Measurements from ENCODE around the gene SUPT5H. TPM values are rescaled to one million over a fixed set of nuclear protein-coding genes. Genes with fewer than 3 reads are reported as not detected.
A peak's percentile ranks its signal among the peaks of the same experiment; 100 is the strongest.

The SUPT5H gene
- total and polyA plus RNA-seq, 2 of the 13 experiments (the other 11 are each of a cell fraction or from before 2014, with no cell fraction given): 48.2 to 51.7 TPM

GRCh38 chr19:39506944-39507714 lies 61.7 kb downstream of the SUPT5H start (continued):
- TF ChIP-seq PRDM15 (CRISPR knock-in tag; IDR thresholded peaks at IDR 0.05) (peak; percentile 79), ISX (CRISPR knock-in tag; conservative IDR thresholded peaks at IDR 0.05) (peak; percentile 52; the same call in 1 of the 2 replicates), SMYD3 (CRISPR knock-in tag; IDR thresholded peaks at IDR 0.05) (0 out of 2 replicates have a peak, but pooled peaks have one; percentile 62), ELK4 (CRISPR knock-in tag; IDR thresholded peaks at IDR 0.05; ENCODE audit: borderline replicate concordance) (peak; percentile 82; the same call in 1 of the 2 replicates), ZSCAN20 (CRISPR knock-in tag; IDR thresholded peaks at IDR 0.05; ENCODE audit: borderline replicate concordance) (peak; percentile 84; the same call in 1 of the 2 replicates), ZNF678 (CRISPR knock-in tag; IDR thresholded peaks at IDR 0.05) (peak; percentile 75; the same call in 1 of the 2 replicates), TCF7 (IDR thresholded peaks at IDR 0.05; ENCODE audit: low read depth) (no peak), ZXDC (CRISPR knock-in tag; IDR thresholded peaks at IDR 0.05) (peak; percentile 93), ZNF253 (CRISPR knock-in tag; IDR thresholded peaks at IDR 0.05; ENCODE audit: borderline replicate concordance) (peak; percentile 96), ZNF143 (CRISPR knock-in tag; IDR thresholded peaks at IDR 0.05) (peak; percentile 62), ZC3H13 (CRISPR knock-in tag; IDR thresholded peaks at IDR 0.05) (peak; percentile 92), HNF4G (IDR thresholded peaks at IDR 0.05; ENCODE audit: borderline replicate concordance, low read depth, low read length) (no peak), HNF4G (CRISPR knock-in tag; IDR thresholded peaks at IDR 0.05; ENCODE audit: borderline replicate concordance, low read depth) (no peak), MTERF4 (CRISPR knock-in tag; IDR thresholded peaks at IDR 0.05) (peak; percentile 90), ZNF619 (CRISPR knock-in tag; IDR thresholded peaks at IDR 0.05) (no peak), TEAD2 (CRISPR knock-in tag; IDR thresholded peaks at IDR 0.05) (peak; percentile 91; the same call in 1 of the 2 replicates), ZNF256 (CRISPR knock-in tag; conservative IDR thresholded peaks at IDR 0.05) (peak; percentile 94), KLF15 (CRISPR knock-in tag; IDR thresholded peaks at IDR 0.05; ENCODE audit: borderline replicate concordance) (peak; percentile 78; the same call in 1 of the 2 replicates), ZNF766 (CRISPR knock-in tag; IDR thresholded peaks at IDR 0.05; ENCODE audit: borderline replicate concordance) (peak; percentile 98)
- TF ChIP-seq, protein P1, sequence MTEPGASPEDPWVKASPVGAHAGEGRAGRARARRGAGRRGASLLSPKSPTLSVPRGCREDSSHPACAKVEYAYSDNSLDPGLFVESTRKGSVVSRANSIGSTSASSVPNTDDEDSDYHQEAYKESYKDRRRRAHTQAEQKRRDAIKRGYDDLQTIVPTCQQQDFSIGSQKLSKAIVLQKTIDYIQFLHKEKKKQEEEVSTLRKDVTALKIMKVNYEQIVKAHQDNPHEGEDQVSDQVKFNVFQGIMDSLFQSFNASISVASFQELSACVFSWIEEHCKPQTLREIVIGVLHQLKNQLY (CRISPR knock-in tag; IDR thresholded peaks at IDR 0.05): no peak
